MM.1S (cell line): ENCODE data around the gene PRKCA.

ENCODE experiments used
- DNase-seq: peaks from one replicate; pipeline ENCODE4 v3.0.0-alpha.2; 2015
- H2AFZ ChIP-seq: fragments of 300-600 bp; sonication (generic); 2 replicates; pipeline ENCODE4 v1.6.0; 2016; ENCODE audit warnings: antibody characterized with exemption, low read length
- H3F3A ChIP-seq: fragments of 300-600 bp; sonication (generic); 2 replicates; pipeline ENCODE4 v1.6.1; 2016; ENCODE audit warnings: mild to moderate bottlenecking, antibody characterized with exemption, low read length, moderate library complexity, mixed read lengths; ENCODE audit not compliant: insufficient read depth
- H3K27ac ChIP-seq: fragments of 300-600 bp; sonication (generic); 2 replicates; pipeline ENCODE4 v1.5.1; 2016; ENCODE audit warnings: mild to moderate bottlenecking, low read length
- H3K27me3 ChIP-seq: fragments of 300-600 bp; sonication (generic); replicated peaks from 2 replicates; pipeline ENCODE4 v1.6.0; 2016; ENCODE audit warnings: low read length; ENCODE audit not compliant: insufficient read depth
- H3K36me3 ChIP-seq: fragments of 300-600 bp; sonication (generic); replicated peaks from 2 replicates; pipeline ENCODE4 v1.6.1; 2016; ENCODE audit warnings: mild to moderate bottlenecking, low read length, mixed read lengths; ENCODE audit not compliant: insufficient read depth
- H3K4me1 ChIP-seq: fragments of 300-600 bp; sonication (generic); 2 replicates; pipeline ENCODE4 v1.6.1; 2016; ENCODE audit warnings: low read length, mixed read lengths
- H3K4me2 ChIP-seq: fragments of 300-600 bp; sonication (generic); 2 replicates; pipeline ENCODE4 v1.6.0; 2016; ENCODE audit warnings: low read depth, low read length
- H3K4me3 ChIP-seq: fragments of 300-600 bp; sonication (generic); 2 replicates; pipeline ENCODE4 v1.5.1; 2016; ENCODE audit warnings: low read length, mixed read lengths
- H3K79me2 ChIP-seq: fragments of 300-600 bp; sonication (generic); 2 replicates; pipeline ENCODE4 v1.6.1; 2016; ENCODE audit warnings: mixed run types, low read length, mixed read lengths
- H3K9ac ChIP-seq: fragments of 300-600 bp; sonication (generic); 2 replicates; pipeline ENCODE4 v1.6.1; 2016; ENCODE audit warnings: low read length, mixed read lengths
- H3K9me2 ChIP-seq: fragments of 300-600 bp; sonication (generic); replicated peaks from 2 replicates; pipeline ENCODE4 v1.6.1; 2016; ENCODE audit warnings: mild to moderate bottlenecking, low read length, mixed read lengths; ENCODE audit not compliant: insufficient read depth
- H3K9me3 ChIP-seq: fragments of 300-600 bp; sonication (generic); replicated peaks from 2 replicates; pipeline ENCODE4 v1.6.1; 2016; ENCODE audit warnings: mild to moderate bottlenecking, low read length, mixed read lengths; ENCODE audit not compliant: insufficient read depth
- H4K20me1 ChIP-seq: fragments of 300-600 bp; sonication (generic); 2 replicates; pipeline ENCODE4 v1.6.1; 2016; ENCODE audit warnings: mild to moderate bottlenecking, low read length, moderate library complexity, mixed read lengths; ENCODE audit not compliant: insufficient read depth
- EZH2 ChIP-seq: fragments of 300-600 bp; sonication (generic); optimal IDR thresholded peaks from 2 replicates; pipeline ENCODE3; 2017; ENCODE audit warnings: low read depth, mild to moderate bottlenecking, antibody characterized with exemption, low read length, mixed read lengths
- EZH2phosphoT487 ChIP-seq: fragments of 300-600 bp; sonication (generic); IDR thresholded peaks from 2 replicates; pipeline ENCODE4 v1.6.1; 2018; ENCODE audit warnings: antibody characterized with exemption, low read length
- TF ChIP-seq, protein P1 (sequence below): fragments of 300-600 bp; sonication (generic); IDR thresholded peaks from 2 replicates; pipeline ENCODE4 v1.5.1; 2016; ENCODE audit warnings: antibody characterized with exemption, low read length, mixed read lengths

Gene PRKCA

DNA sequence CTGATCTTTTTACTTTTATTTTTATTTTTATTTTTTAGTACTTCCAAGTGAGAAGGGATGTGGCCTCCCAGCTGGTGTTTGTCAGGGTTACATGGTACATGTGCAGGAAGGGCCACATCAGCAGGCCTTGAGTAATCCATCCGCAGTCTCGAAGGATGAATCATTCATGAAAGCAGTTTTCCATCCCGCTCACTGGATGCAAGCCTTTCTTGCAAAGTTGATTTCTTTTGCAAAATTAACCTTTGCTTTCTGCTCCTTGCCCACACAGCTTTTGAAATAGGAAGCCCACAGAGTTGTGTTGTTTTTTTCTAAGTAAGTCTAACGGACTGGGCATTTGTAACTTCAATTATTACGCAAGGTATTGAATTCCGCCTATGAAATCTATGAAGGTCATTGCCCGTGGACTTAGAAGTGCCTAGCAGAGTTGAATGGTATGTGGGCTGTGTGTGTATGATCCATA is 157.4 kb downstream of the PRKCA start:
- no peak for DNase-seq
- TF ChIP-seq EZH2 (no peak), EZH2phosphoT487 (no peak)
- TF ChIP-seq, protein P1, sequence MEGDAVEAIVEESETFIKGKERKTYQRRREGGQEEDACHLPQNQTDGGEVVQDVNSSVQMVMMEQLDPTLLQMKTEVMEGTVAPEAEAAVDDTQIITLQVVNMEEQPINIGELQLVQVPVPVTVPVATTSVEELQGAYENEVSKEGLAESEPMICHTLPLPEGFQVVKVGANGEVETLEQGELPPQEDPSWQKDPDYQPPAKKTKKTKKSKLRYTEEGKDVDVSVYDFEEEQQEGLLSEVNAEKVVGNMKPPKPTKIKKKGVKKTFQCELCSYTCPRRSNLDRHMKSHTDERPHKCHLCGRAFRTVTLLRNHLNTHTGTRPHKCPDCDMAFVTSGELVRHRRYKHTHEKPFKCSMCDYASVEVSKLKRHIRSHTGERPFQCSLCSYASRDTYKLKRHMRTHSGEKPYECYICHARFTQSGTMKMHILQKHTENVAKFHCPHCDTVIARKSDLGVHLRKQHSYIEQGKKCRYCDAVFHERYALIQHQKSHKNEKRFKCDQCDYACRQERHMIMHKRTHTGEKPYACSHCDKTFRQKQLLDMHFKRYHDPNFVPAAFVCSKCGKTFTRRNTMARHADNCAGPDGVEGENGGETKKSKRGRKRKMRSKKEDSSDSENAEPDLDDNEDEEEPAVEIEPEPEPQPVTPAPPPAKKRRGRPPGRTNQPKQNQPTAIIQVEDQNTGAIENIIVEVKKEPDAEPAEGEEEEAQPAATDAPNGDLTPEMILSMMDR, result no peak
- Histone ChIP-seq H3K4me1 (no peaks in the 10 kb centered on the region), H3K4me2 (no peak overlapping the region), H2AFZ (no peak overlapping the region), H3K4me3 (no peak overlapping the region), H3K36me3 (no peaks in the 10 kb centered on the region), H3F3A (no peaks in the 10 kb centered on the region), H4K20me1 (no peaks in the 10 kb centered on the region), H3K27ac (no peak overlapping the region), H3K9me3 (no peaks in the 10 kb centered on the region), H3K9me2 (no peaks in the 10 kb centered on the region), H3K79me2 (0 out of 2 replicates have a peak, but pooled peaks cover 3% of the 10 kb centered on the region), H3K27me3 (no peaks in the 10 kb centered on the region), H3K9ac (no peak overlapping the region)

- H3K36me3 ChIP-seq, result no peaks in the 10 kb centered on the region
- H3K79me2 ChIP-seq, result 0 out of 2 replicates have a peak, but pooled peaks cover 3% of the 10 kb centered on the region
- H3K27ac ChIP-seq, result no peak overlapping the region
- TF ChIP-seq EZH2, result no peak
- no peak for TF ChIP-seq EZH2phosphoT487
- TF ChIP-seq, protein P1, result no peak
- no peak overlapping the region for H3K4me2 ChIP-seq
- H3K9me3 ChIP-seq, result no peaks in the 10 kb centered on the region
- no peak for DNase-seq
- no peak overlapping the region for H2AFZ ChIP-seq
- no peak overlapping the region for H3K9ac ChIP-seq
- no peaks in the 10 kb centered on the region for H3F3A ChIP-seq
- H3K4me1 ChIP-seq, result no peaks in the 10 kb centered on the region
- H3K4me3 ChIP-seq, result no peak overlapping the region
- no peaks in the 10 kb centered on the region for H4K20me1 ChIP-seq
- no peaks in the 10 kb centered on the region for H3K9me2 ChIP-seq
- no peaks in the 10 kb centered on the region for H3K27me3 ChIP-seq
These were observed 158.1 kb downstream of the PRKCA start for GRCh38 chr17:66460558-66460957.

DNA sequence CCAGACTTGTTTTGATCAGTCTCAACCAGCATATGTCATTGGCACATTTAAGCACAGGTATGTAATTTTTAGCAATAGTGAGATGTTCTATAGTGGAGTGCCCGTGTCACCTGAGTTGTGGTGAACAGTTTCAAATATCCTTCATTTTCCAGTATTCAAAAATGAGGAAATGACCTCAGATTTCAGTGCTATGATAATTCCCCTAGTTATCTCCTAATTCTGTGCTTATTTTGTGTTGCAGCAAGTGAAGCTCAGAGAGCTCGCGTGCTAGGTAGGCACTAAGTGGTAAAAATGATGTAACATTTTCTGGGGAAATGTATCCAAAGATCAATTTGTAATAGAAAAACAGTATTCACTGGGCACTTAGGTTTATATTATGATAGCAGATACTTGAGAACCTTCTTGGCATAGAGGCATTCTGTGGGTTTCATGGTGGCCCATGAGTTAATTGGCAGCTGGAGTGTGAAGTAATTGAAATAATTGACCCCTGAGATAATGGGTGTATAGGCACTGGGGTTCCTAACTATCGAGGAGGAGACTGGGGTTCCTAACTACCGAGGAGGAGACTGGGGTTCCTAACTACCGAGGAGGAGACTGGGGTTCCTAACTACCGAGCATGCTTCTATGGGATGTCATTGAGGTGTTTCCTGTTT is 159.1 kb downstream of the PRKCA start:
- no peaks in the 10 kb centered on the region for H3K27me3 ChIP-seq
- H3K9ac ChIP-seq, result no peak overlapping the region
- H3K79me2 ChIP-seq, result 0 out of 2 replicates have a peak, but pooled peaks cover 3% of the 10 kb centered on the region
- no peaks in the 10 kb centered on the region for H4K20me1 ChIP-seq
- no peaks in the 10 kb centered on the region for H3K9me3 ChIP-seq
- TF ChIP-seq, protein P1, result no peak
- no peak for TF ChIP-seq EZH2phosphoT487
- no peak for TF ChIP-seq EZH2
- H3K27ac ChIP-seq, result no peak overlapping the region
- H3F3A ChIP-seq, result no peaks in the 10 kb centered on the region
- no peak overlapping the region for H2AFZ ChIP-seq
- no peaks in the 10 kb centered on the region for H3K36me3 ChIP-seq
- H3K4me2 ChIP-seq, result no peak overlapping the region
- H3K4me1 ChIP-seq, result no peaks in the 10 kb centered on the region; the same call in 1 of the 2 replicates
- no peaks in the 10 kb centered on the region for H3K9me2 ChIP-seq
- no peak overlapping the region for H3K4me3 ChIP-seq
- DNase-seq, result no peak
